ENCODE measurements around the gene TMEM11. TPM values are rescaled to one million over a fixed set of nuclear protein-coding genes. Genes with fewer than 3 reads are reported as not detected.

TMEM11 gene
- total RNA-seq, 1 donor from 2014 or later: 17.3 TPM

GRCh38 chr17:21149621-21150020 is 64.3 kb downstream of the TMEM11 start:
- DNase-seq (ENCODE audit: low spot score): no peak
- H3K4me1 ChIP-seq: no peaks in the 10 kb centered on the region
- no peak overlapping the region for H3K27ac ChIP-seq
- Mint-ChIP-seq H3K9me3 (peaks cover 59% of the 10 kb centered on the region), H3K4me3 (no peak overlapping the region), H3K4me1 (no peaks in the 10 kb centered on the region), H3K27me3 (ENCODE audit: insufficient read depth, low read depth) (no peaks in the 10 kb centered on the region), H3K27ac (no peak overlapping the region), H3K36me3 (peaks cover 24% of the 10 kb centered on the region)
- no peaks in the 10 kb centered on the region for H3K27me3 ChIP-seq
- H3K4me3 ChIP-seq: no peak overlapping the region
- no peaks in the 10 kb centered on the region for H3K36me3 ChIP-seq
- H3K9ac ChIP-seq: no peak overlapping the region
- no peaks in the 10 kb centered on the region for H4K20me1 ChIP-seq (ENCODE audit: low read depth)
- H3K9me3 ChIP-seq (ENCODE audit: low read depth): peaks cover 14% of the 10 kb centered on the region
- no peaks in the 10 kb centered on the region for H3K79me2 ChIP-seq (ENCODE audit: low read depth)
- no peak overlapping the region for H3K4me2 ChIP-seq
- H2AFZ ChIP-seq (replicated peaks): no peak overlapping the region
- no peaks in the 10 kb centered on the region for H3F3A ChIP-seq (ENCODE audit: low read depth)
- no peak for TF ChIP-seq CTCF (IDR thresholded peaks at IDR 0.05)
- no peak for TF ChIP-seq EZH2phosphoT487 (IDR thresholded peaks at IDR 0.05)
- TF ChIP-seq EZH2 (IDR thresholded peaks at IDR 0.05): no peak

Small RNAs within 50 kb of the gene (small RNA-seq; reads per million reads assigned to genes)
- gene RN7SL426P: not detected

Other genes starting within 250 kb of the TMEM11 start
- gene USP22, start 171.2 kb downstream of the TMEM11 start, total RNA-seq (ENCODE audit: low replicate concordance): 192 and 244 TPM in 2 replicates
- 21.6 and 29.9 TPM in 2 replicates for gene DHRS7B, start 87.2 kb downstream of the TMEM11 start, total RNA-seq (ENCODE audit: low replicate concordance)
- gene NATD1, start 39.2 kb upstream of the TMEM11 start, total RNA-seq (ENCODE audit: low replicate concordance): 4.3 and 7.8 TPM in 2 replicates
- 3.5 and 9.4 TPM in 2 replicates for gene MAP2K3, start 70.5 kb upstream of the TMEM11 start, total RNA-seq (ENCODE audit: low replicate concordance)
- 0.56 and 1.8 TPM in 2 replicates for gene KCNJ12, start 162.2 kb upstream of the TMEM11 start, total RNA-seq (ENCODE audit: low replicate concordance)